K562 (cell line): Measurements from ENCODE around the gene AEN. TPM values are rescaled to one million over a fixed set of nuclear protein-coding genes. Genes with fewer than 3 reads are reported as not detected.

Experiments
- ATAC-seq: fragments of 200-7000 bp; cut with Tn5 transposase; 3 replicates; pipeline ENCODE4 v1.9.1; 2020; ENCODE audit warnings: moderate library complexity
- BruUV-seq: library from RNA; stranded (reverse); fragments of 400-500 nt; replicated peaks from 2 replicates; lab custom pipeline; 2021; lab: Mats Ljungman, UMichigan
- CTCF ChIA-PET: fragments of 300-600 bp; formaldehyde crosslinking; extraction: SDS; loops from one replicate; lab custom pipeline; 2021; ENCODE audit warnings: low intra/inter-chr PET ratio; lab: Yijun Ruan, JAX
- POLR2A ChIA-PET: fragments of 300-600, 350-650 bp; sonication (Branson Sonifier 250); formaldehyde crosslinking; extraction: SDS; loops from one replicate; lab custom pipeline; 2021; ENCODE audit warnings: antibody characterized with exemption, inconsistent platforms; lab: Yijun Ruan, JAX
- DNase-seq, 4 experiments: peaks; one replicate each; pipeline versions ENCODE4 v3.0.0 to v3.0.0-alpha.2; 2011 to 2018; ENCODE audit warnings: low spot score in 3 of 4, mixed read lengths in 3 of 4; ENCODE audit errors: extremely low read depth in 1 of 4
- FAIRE-seq: peaks from 2 replicates; lab custom pipeline; 2011; peaks lifted over from hg19 to GRCh38; lab: Jason Lieb, UNC
- H2AFZ ChIP-seq: 2 replicates; pipeline ENCODE4 v1.6.0; 2011; ENCODE audit warnings: low read depth, low read length, control low read depth, inconsistent platforms
- H3K27ac ChIP-seq: fragments of 200-600 bp; 3 replicates; pipeline ENCODE4 v1.8.0; 2011; ENCODE audit warnings: low read depth, mild to moderate bottlenecking, control low read depth, inconsistent platforms, low read length, moderate library complexity, mixed read lengths; ENCODE audit errors: extremely low read depth
- H3K27me3 ChIP-seq, 2 experiments: fragments of 300-600 bp in 1 of 2; 2 replicates in 1 of 2; 3 replicates in 1 of 2; pipeline versions ENCODE4 v1.6.0 to v1.8.0; 2011; ENCODE audit warnings: inconsistent platforms in 2 of 2, low read length in 2 of 2, mild to moderate bottlenecking in 1 of 2, mixed read lengths in 1 of 2, moderate library complexity in 1 of 2; ENCODE audit not compliant: control insufficient read depth in 2 of 2, insufficient read depth in 2 of 2
- H3K36me3 ChIP-seq: fragments of 300-600 bp; 3 replicates; pipeline ENCODE4 v1.8.0; 2011; ENCODE audit warnings: mild to moderate bottlenecking, low read length, inconsistent platforms; ENCODE audit not compliant: control insufficient read depth, insufficient read depth
- H3K4me1 ChIP-seq, 2 experiments: fragments of 200-600 bp in 1 of 2; replicated peaks in 1 of 2; 2 replicates in 1 of 2; 3 replicates in 1 of 2; pipeline versions ENCODE4 v1.5.1 to v1.8.0; 2011; ENCODE audit warnings: inconsistent platforms in 2 of 2, low read length in 2 of 2, mild to moderate bottlenecking in 1 of 2, mixed read lengths in 1 of 2, moderate library complexity in 1 of 2; ENCODE audit not compliant: control insufficient read depth in 2 of 2, insufficient read depth in 2 of 2
- H3K4me2 ChIP-seq: 2 replicates; pipeline ENCODE4 v1.6.1; 2011; ENCODE audit warnings: low read length, control low read depth, inconsistent platforms, mixed read lengths; ENCODE audit not compliant: insufficient read depth
- H3K4me3 ChIP-seq: fragments of 200-600 bp; sonication (generic), shearing (Covaris generic); 2 replicates; pipeline ENCODE4 v1.5.1; 2016; ENCODE audit warnings: control low read depth, inconsistent platforms
- H3K79me2 ChIP-seq: fragments of 200-600 bp; 3 replicates; pipeline ENCODE4 v1.8.0; 2011; ENCODE audit warnings: low read length, inconsistent platforms; ENCODE audit not compliant: control insufficient read depth, insufficient read depth
- H3K9ac ChIP-seq, 2 experiments: 2 replicates each; pipeline versions ENCODE4 v1.6.0 to v1.6.1; 2011; ENCODE audit warnings: low read depth in 2 of 2, low read length in 2 of 2, control low read depth in 1 of 2, inconsistent platforms in 1 of 2, mild to moderate bottlenecking in 1 of 2, mixed read lengths in 1 of 2; ENCODE audit not compliant: insufficient read depth in 1 of 2
- H3K9me1 ChIP-seq: one replicate; pipeline ENCODE4 v1.6.0; 2011; ENCODE audit warnings: inconsistent platforms, mild to moderate bottlenecking, low read length, moderate library complexity; ENCODE audit not compliant: control insufficient read depth, insufficient read depth
- H3K9me3 ChIP-seq: replicated peaks from 2 replicates; pipeline ENCODE4 v1.5.1; 2011; ENCODE audit warnings: low read depth, low read length, inconsistent platforms; ENCODE audit not compliant: control insufficient read depth, insufficient read depth
- H4K20me1 ChIP-seq: replicated peaks from 2 replicates; pipeline ENCODE4 v1.6.1; 2011; ENCODE audit warnings: low read length, inconsistent platforms, mixed read lengths; ENCODE audit not compliant: control insufficient read depth, insufficient read depth
- ETV1 ChIP-seq: fragments of 450-650 bp; conservative IDR thresholded peaks from 2 replicates; pipeline ENCODE4 v1.6.1; 2016; ENCODE audit warnings: missing genetic modification characterization, control low read depth, low read depth, missing compliant biosample characterization
- NELFE ChIP-seq: IDR thresholded peaks from 2 replicates; pipeline ENCODE4 v1.6.1; 2011; ENCODE audit warnings: mild to moderate bottlenecking; ENCODE audit not compliant: insufficient read depth, insufficient read length
- PCBP1 ChIP-seq: fragments of 200-400 bp; formaldehyde crosslinking; IDR thresholded peaks from 2 replicates; pipeline ENCODE4 v1.6.1; 2018; ENCODE audit warnings: mild to moderate bottlenecking, low read depth, low read length; ENCODE audit not compliant: poor library complexity, severe bottlenecking
- RFX7 ChIP-seq: fragments of 250-450 bp; sonication (Bioruptor Pico); IDR thresholded peaks from 2 replicates; pipeline ENCODE4 v1.5.1; 2021; ENCODE audit warnings: mild to moderate bottlenecking
- ZNF121 ChIP-seq: sonication (generic); formaldehyde crosslinking; conservative IDR thresholded peaks from 2 replicates; pipeline ENCODE4 v1.8.0; 2022; ENCODE audit warnings: missing genetic modification reagents
- ZNF589 ChIP-seq: fragments of 200-800 bp; sonication (Bioruptor generic); IDR thresholded peaks from 2 replicates; pipeline ENCODE4 v1.6.1; 2016; ENCODE audit warnings: low read depth, missing genetic modification characterization, missing compliant biosample characterization
- WGBS: fragments of 100-300 bp; shearing (Covaris generic); methylation state at CpG from one replicate; pipeline ENCODE4 v1.1.6; 2016; ENCODE audit warnings: low coverage, mixed read lengths; ENCODE audit not compliant: insufficient coverage; ENCODE audit errors: missing lambda C conversion rate; 5-methylcytosine and 5-hydroxymethylcytosine counted together
- in situ Hi-C: fragments of 300-500 bp; cut with MboI; formaldehyde crosslinking; loops from 4 replicates; pipeline ENCODE4 v1.15.0; 2018; ENCODE audit warnings: inconsistent platforms, mixed read lengths
- intact Hi-C: fragments of 100-400 bp; cut with micrococcal nuclease; formaldehyde crosslinking; loops from 2 replicates; pipeline ENCODE4 v1.14.2; 2022
- polyA plus RNA-seq, 8 experiments: library from polyadenylated mRNA; depleted of rRNA in 4 of 8; stranded (reverse) in 5 of 8; unstranded in 3 of 8; fragments of >200 nt; fragmentation: Nextera tagmentation in 2 of 8; fragmentation: Illumina TruSeq in 1 of 8; extraction: Ambion mirVana in 2 of 8; extraction: Trizol in 1 of 8; gene quantifications; 2 replicates each; pipeline versions ENCODE4 v1.2.1 to v1.2.3, GENCODE V29; 2011 to 2014; ENCODE audit warnings: inconsistent platforms in 1 of 8, missing spikeins in 1 of 8
- total RNA-seq, 7 experiments: library from RNA; depleted of rRNA in 6 of 7; stranded (reverse); fragments of >200 nt in 6 of 7; fragmentation: Illumina TruSeq in 2 of 7; extraction: Trizol in 2 of 7; gene quantifications; 2 replicates each; pipeline versions ENCODE4 v1.2.1 to v1.2.3, GENCODE V29; 2011 to 2021; ENCODE audit warnings: low replicate concordance in 1 of 7
- TF ChIP-seq, protein P1 (sequence below): fragments of 250-450 bp; sonication (Bioruptor Pico); IDR thresholded peaks from 2 replicates; pipeline ENCODE4 v1.4.0; 2020

The AEN gene
- total and polyA plus RNA-seq, 9 of the 15 experiments (the other 6 are each of a cell fraction or from before 2014, with no cell fraction given), result 9.0 to 51.0 (median 32.8) TPM

DNA sequence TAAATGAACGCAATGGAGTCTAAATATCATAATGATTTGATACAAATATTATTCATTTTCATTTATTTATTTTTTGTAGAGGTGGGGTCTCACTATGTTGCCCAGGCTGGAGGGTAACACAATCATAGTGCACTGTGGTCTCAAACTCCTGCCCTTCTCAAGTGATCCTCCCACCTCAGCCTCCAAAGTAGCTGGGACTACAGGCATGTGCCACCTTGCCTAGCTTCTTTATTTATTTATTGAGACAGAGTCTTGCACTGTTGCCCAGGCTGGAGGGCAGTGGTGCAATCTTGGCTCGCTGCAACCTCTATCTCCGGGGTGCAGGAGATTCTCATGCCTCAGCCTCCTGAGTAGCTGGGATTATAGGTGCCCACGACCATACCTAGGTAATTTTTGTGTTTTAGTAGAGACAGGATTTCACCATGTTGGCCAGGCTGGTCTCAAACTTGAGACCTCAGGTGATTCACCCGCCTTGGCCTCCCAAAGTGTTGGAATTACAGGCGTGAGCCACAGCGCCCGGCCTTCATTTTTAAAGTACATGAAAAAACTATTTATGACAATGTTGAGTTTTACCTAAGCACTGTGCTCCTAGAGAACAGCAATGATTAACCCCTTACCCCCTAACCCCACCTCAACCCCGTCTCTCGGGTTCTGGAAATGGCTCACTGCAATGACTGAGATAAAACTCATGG lies 4.0 kb upstream of the AEN start:
- BruUV-seq, result no TSS peak
- Histone ChIP-seq H3K27me3 (peaks cover 0 to 5% of the 10 kb centered on the region in 2 experiments; a peak in 1 of 5 replicates), H3K9me3 (no peaks in the 10 kb centered on the region), H3K4me3 (no peak overlapping the region), H3K27ac (no peak overlapping the region), H3K36me3 (no peaks in the 10 kb centered on the region), H4K20me1 (no peaks in the 10 kb centered on the region), H3K4me2 (no peak overlapping the region), H3K9me1 (no peaks in the 10 kb centered on the region), H2AFZ (no peak overlapping the region), H3K9ac (no peak overlapping the region), H3K4me1 (peaks cover 4 to 14% of the 10 kb centered on the region in 2 experiments; a peak in 4 of 5 replicates), H3K79me2 (peaks cover 16% of the 10 kb centered on the region)
- intact Hi-C loops, result no loop called here
- TF ChIP-seq ETV1 (tag), result no peak
- TF ChIP-seq, protein P1, sequence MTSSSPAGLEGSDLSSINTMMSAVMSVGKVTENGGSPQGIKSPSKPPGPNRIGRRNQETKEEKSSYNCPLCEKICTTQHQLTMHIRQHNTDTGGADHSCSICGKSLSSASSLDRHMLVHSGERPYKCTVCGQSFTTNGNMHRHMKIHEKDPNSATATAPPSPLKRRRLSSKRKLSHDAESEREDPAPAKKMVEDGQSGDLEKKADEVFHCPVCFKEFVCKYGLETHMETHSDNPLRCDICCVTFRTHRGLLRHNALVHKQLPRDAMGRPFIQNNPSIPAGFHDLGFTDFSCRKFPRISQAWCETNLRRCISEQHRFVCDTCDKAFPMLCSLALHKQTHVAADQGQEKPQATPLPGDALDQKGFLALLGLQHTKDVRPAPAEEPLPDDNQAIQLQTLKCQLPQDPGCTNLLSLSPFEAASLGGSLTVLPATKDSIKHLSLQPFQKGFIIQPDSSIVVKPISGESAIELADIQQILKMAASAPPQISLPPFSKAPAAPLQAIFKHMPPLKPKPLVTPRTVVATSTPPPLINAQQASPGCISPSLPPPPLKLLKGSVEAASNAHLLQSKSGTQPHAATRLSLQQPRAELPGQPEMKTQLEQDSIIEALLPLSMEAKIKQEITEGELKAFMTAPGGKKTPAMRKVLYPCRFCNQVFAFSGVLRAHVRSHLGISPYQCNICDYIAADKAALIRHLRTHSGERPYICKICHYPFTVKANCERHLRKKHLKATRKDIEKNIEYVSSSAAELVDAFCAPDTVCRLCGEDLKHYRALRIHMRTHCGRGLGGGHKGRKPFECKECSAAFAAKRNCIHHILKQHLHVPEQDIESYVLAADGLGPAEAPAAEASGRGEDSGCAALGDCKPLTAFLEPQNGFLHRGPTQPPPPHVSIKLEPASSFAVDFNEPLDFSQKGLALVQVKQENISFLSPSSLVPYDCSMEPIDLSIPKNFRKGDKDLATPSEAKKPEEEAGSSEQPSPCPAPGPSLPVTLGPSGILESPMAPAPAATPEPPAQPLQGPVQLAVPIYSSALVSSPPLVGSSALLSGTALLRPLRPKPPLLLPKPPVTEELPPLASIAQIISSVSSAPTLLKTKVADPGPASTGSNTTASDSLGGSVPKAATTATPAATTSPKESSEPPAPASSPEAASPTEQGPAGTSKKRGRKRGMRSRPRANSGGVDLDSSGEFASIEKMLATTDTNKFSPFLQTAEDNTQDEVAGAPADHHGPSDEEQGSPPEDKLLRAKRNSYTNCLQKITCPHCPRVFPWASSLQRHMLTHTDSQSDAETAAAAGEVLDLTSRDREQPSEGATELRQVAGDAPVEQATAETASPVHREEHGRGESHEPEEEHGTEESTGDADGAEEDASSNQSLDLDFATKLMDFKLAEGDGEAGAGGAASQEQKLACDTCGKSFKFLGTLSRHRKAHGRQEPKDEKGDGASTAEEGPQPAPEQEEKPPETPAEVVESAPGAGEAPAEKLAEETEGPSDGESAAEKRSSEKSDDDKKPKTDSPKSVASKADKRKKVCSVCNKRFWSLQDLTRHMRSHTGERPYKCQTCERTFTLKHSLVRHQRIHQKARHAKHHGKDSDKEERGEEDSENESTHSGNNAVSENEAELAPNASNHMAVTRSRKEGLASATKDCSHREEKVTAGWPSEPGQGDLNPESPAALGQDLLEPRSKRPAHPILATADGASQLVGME, result no peak
- TF ChIP-seq ZNF589 (CRISPR knock-in tag), result no peak
- no peak for TF ChIP-seq PCBP1
- no peak for TF ChIP-seq RFX7 (CRISPR knock-in tag)
- peak; percentile 77 for TF ChIP-seq ZNF121 (CRISPR knock-in tag)
- no peak for TF ChIP-seq NELFE
- WGBS, result 68% methylated on average over 10 of the region's 10 CpGs
- ChIA-PET CTCF (no interaction called here), POLR2A (no interaction called here)
- in situ Hi-C loops, result loop anchor here (5.0 kb wide), 1 partner anchor 140 kb away; no protein-coding TSS in a partner anchor
- no peak for DNase-seq
- no peak for FAIRE-seq
- no peak for ATAC-seq
